ENCODE results near the gene HSPB1.

The HSPB1 gene

DNA sequence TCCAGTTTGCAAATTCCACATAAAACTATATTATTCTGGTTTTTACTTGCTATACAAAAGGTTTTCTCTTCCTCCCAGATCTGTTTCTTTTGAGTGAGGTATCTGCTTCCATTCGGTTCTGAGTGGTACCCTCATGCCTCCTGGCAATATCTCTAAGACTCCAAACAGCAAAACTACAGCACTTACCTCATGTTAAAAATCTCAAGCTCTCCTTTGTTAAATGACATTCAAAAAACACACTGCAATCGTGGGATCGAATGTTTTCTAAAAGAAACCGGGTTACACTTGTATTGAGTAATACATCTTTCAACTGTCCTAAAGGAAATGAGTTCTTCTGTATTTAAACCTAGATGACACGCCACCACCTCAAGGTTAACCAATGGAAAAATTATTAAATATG is 45.2 kb downstream of the HSPB1 start:
- H3K4me3 ChIP-seq (ENCODE audit: low read length) = no peak overlapping the region
- DNase-seq (ENCODE audit: low read depth, low spot score) = no peak

DNA sequence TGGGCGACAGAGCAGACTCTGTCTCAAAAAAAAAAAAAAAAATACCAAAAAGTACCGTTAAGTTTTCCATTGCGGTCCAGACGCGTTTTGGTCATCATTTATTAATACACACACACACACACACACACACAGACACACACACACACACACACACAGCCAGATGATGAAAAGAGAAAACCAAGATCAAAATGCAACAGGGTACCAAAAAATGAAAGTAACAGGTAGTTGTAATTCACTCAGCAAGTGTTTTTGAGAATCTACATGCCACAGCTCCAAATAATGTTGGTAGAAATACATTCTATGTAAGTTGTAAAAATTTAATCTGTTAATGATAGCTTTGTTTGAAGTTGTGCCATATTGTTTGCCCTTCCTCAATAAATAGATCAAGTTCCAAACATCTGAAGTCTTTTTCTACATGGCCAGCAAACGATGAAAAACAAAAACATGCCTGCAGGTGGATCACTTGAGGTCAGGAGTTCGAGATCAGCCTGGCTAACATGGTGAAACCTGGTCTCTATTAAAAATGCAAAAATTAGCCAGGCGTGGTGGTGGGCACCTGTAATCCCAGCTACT is 46.9 kb downstream of the HSPB1 start:
- no peak overlapping the region for H3K4me3 ChIP-seq (ENCODE audit: low read length)
- DNase-seq (ENCODE audit: low read depth, low spot score) = no peak

DNA sequence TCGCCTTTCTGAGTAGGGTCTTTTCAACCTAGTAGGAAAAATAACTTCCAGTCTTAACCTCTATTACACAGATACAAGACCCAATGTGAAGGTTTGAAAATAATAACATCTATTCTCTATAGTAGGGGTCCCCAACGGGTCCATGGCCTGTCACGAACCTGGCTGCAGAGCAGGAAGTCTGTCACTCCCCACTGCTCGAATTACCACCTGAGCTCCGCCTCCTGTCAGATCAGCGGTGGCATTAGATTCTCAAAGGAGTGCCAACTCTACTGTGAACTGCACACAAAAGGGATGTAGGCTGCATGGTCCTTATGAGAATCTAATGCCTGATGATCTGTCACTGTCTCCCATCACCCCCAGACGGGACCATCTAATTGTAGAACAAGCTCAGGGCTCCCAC is 48.9 kb downstream of the HSPB1 start:
- no peak for DNase-seq (ENCODE audit: low read depth, low spot score)
- no peak overlapping the region for H3K4me3 ChIP-seq (ENCODE audit: low read length)

DNA sequence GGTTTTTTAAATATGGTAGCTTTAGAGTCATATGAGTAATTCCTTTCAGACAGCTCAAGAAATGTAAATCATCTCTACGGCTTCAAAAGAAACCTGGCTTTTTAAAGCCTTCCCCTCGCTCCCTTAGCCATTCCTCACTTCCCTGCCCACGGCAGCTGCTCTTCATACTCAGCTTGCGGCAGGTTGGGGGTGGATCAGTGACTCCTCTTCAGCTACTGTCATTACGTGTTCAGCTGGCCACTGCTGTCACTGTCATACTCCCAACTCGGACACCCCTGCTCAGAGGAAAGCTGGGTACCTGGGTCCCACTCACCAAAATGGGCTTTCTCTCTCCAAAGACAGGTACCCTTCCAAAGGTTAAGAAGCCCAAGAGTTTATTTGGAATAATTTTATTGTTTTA is 49.7 kb downstream of the HSPB1 start:
- no peak overlapping the region for H3K4me3 ChIP-seq (ENCODE audit: low read length)
- no peak for DNase-seq (ENCODE audit: low read depth, low spot score)

DNA sequence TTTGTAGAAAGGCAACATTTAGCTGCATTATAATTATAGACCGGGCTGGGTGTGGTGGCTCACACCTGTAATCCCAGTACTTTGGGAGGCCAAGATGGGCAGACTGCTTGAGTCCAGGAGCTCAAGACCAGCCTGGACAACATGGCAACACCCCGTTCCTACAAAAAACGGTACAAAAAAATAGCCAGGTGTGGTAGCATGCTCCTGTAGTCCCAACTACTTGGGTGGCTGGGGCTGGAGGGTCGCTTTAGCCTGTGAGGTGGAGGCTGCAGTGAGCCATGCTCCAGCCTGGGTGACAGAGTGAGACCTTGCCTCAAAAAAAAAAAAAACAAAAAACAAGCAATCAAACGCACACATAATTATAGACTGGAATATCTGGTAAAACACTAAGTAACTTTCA is 51.3 kb downstream of the HSPB1 start:
- H3K4me3 ChIP-seq (ENCODE audit: low read length) = no peak overlapping the region
- DNase-seq (ENCODE audit: low read depth, low spot score) = no peak

Measured in Jurkat, Clone E6-1 (cell line).